HG03196 (cell line): Measurements from ENCODE around the gene TFAP2C.
"Not testable (repeated sequence)": the region's sequence is repeated elsewhere in the genome, so short reads cannot be mapped to it uniquely, and the experiment has no call there.

Experiments
- ATAC-seq: cut with Tn5 transposase; IDR thresholded peaks from one replicate; pipeline ENCODE4 v1.9.1; 2021; ENCODE audit not compliant: unreplicated experiment

TFAP2C gene

GRCh38 chr20:56614196-56614595 lies 14.9 kb upstream of the TFAP2C start:
- no peak for ATAC-seq

GRCh38 chr20:56616716-56617115 lies 12.4 kb upstream of the TFAP2C start:
- no peak for ATAC-seq

- ATAC-seq = no peak
These were observed 11.6 kb upstream of the TFAP2C start for GRCh38 chr20:56617489-56617888.

GRCh38 chr20:56621730-56622129 lies 7.4 kb upstream of the TFAP2C start:
- ATAC-seq = no peak

- not testable (repeated sequence) for ATAC-seq
These were observed 5.2 kb upstream of the TFAP2C start for GRCh38 chr20:56623930-56624329.

- no peak for ATAC-seq
These were observed 4.1 kb upstream of the TFAP2C start for GRCh38 chr20:56624786-56625681.

- no peak for ATAC-seq
These were observed 3.3 kb upstream of the TFAP2C start for GRCh38 chr20:56625837-56626236.

- no peak for ATAC-seq
These were observed 2.6 kb upstream of the TFAP2C start for GRCh38 chr20:56626367-56627121.

GRCh38 chr20:56627122-56628014 lies 1.7 kb upstream of the TFAP2C start:
- ATAC-seq = no peak

GRCh38 chr20:56628015-56628872 lies 862 bp upstream of the TFAP2C start:
- ATAC-seq = no peak

GRCh38 chr20:56629464-56630085 lies 469 bp downstream of the TFAP2C start:
- no peak for ATAC-seq

- no peak for ATAC-seq
These were observed 984 bp downstream of the TFAP2C start for GRCh38 chr20:56630086-56630493.

GRCh38 chr20:56630506-56631317 lies 1.6 kb downstream of the TFAP2C start:
- no peak for ATAC-seq

GRCh38 chr20:56631318-56631989 lies 2.3 kb downstream of the TFAP2C start:
- no peak for ATAC-seq

- no peak for ATAC-seq
These were observed 2.9 kb downstream of the TFAP2C start for GRCh38 chr20:56631990-56632327.

- no peak for ATAC-seq
These were observed 5.2 kb downstream of the TFAP2C start for GRCh38 chr20:56634307-56634706.

GRCh38 chr20:56634735-56635385 lies 5.8 kb downstream of the TFAP2C start:
- no peak for ATAC-seq

- no peak for ATAC-seq
These were observed 7.6 kb downstream of the TFAP2C start for GRCh38 chr20:56636716-56637115.
